Mesenchymal stem cell (in vitro differentiated cells and primary cell): ENCODE measurements around the gene CACNA1C.
"Not testable (repeated sequence)": the region's sequence is repeated elsewhere in the genome, so short reads cannot be mapped to it uniquely, and the experiment has no call there.

Source experiments
- DNase-seq: peaks from one replicate; pipeline ENCODE4 v3.0.0-alpha.2; 2013
- H2AFZ ChIP-seq: one replicate; pipeline ENCODE4 v1.6.1; 2013; ENCODE audit warnings: low read depth, mild to moderate bottlenecking, control low read depth, inconsistent platforms, low read length, moderate library complexity
- H2AK5ac ChIP-seq: 2 replicates; pipeline ENCODE4 v1.6.1; 2013; ENCODE audit warnings: low read length, moderate library complexity, mild to moderate bottlenecking, inconsistent platforms; ENCODE audit not compliant: severe bottlenecking
- H2BK120ac ChIP-seq: one replicate; pipeline ENCODE4 v1.6.1; 2013; ENCODE audit warnings: low read depth, mild to moderate bottlenecking, inconsistent platforms, low read length, moderate library complexity
- H2BK12ac ChIP-seq, 2 experiments: one replicate each; pipeline ENCODE4 v1.6.1; 2013; ENCODE audit warnings: inconsistent platforms in 2 of 2, low read length in 2 of 2, mild to moderate bottlenecking in 2 of 2, moderate library complexity in 2 of 2, control low read depth in 1 of 2
- H2BK15ac ChIP-seq: one replicate; pipeline ENCODE4 v1.6.1; 2013; ENCODE audit warnings: mild to moderate bottlenecking, low read depth, inconsistent platforms; ENCODE audit not compliant: poor library complexity, severe bottlenecking
- H2BK5ac ChIP-seq: 2 replicates; pipeline ENCODE4 v1.6.1; 2013; ENCODE audit warnings: low read depth, mild to moderate bottlenecking, low read length, control low read depth, inconsistent platforms; ENCODE audit not compliant: poor library complexity, severe bottlenecking
- H3K14ac ChIP-seq, 2 experiments: one replicate each; pipeline ENCODE4 v1.6.1; 2013; ENCODE audit warnings: inconsistent platforms in 2 of 2, low read length in 2 of 2, control low read depth in 1 of 2, mild to moderate bottlenecking in 1 of 2, moderate library complexity in 1 of 2
- H3K18ac ChIP-seq, 2 experiments: one replicate each; pipeline ENCODE4 v1.6.1; 2013; ENCODE audit warnings: inconsistent platforms in 2 of 2, low read length in 2 of 2, control low read depth in 1 of 2, low read depth in 1 of 2, mild to moderate bottlenecking in 1 of 2
- H3K23ac ChIP-seq, 2 experiments: one replicate each; pipeline ENCODE4 v1.6.1; 2013; ENCODE audit warnings: inconsistent platforms in 2 of 2, low read length in 2 of 2, mild to moderate bottlenecking in 2 of 2, moderate library complexity in 2 of 2, control low read depth in 1 of 2
- H3K27ac ChIP-seq: 2 replicates; pipeline ENCODE4 v1.5.1; 2013; ENCODE audit warnings: mild to moderate bottlenecking, moderate library complexity, low read length, control low read depth, inconsistent platforms; ENCODE audit not compliant: poor library complexity, severe bottlenecking
- H3K27me3 ChIP-seq, 2 experiments: 2 replicates each; pipeline versions ENCODE4 v1.6.1 to v1.7.0; 2013; ENCODE audit warnings: low read length in 2 of 2, mild to moderate bottlenecking in 2 of 2, moderate library complexity in 2 of 2, control low read depth in 1 of 2, inconsistent platforms in 1 of 2; ENCODE audit not compliant: control insufficient read depth in 1 of 2, insufficient read depth in 1 of 2
- H3K36me3 ChIP-seq, 2 experiments: 2 replicates each; pipeline versions ENCODE4 v1.6.1 to v1.7.0; 2013; ENCODE audit warnings: low read length in 2 of 2, control low read depth in 1 of 2, inconsistent platforms in 1 of 2, low read depth in 1 of 2, mild to moderate bottlenecking in 1 of 2; ENCODE audit not compliant: insufficient read depth in 2 of 2, control insufficient read depth in 1 of 2
- H3K4ac ChIP-seq, 2 experiments: one replicate each; pipeline ENCODE4 v1.6.1; 2013; ENCODE audit warnings: inconsistent platforms in 2 of 2, low read length in 2 of 2, mild to moderate bottlenecking in 2 of 2, moderate library complexity in 2 of 2, control low read depth in 1 of 2, low read depth in 1 of 2
- H3K4me1 ChIP-seq: 2 replicates; pipeline ENCODE4 v1.6.1; 2013; ENCODE audit warnings: low read depth, low read length, control low read depth; ENCODE audit not compliant: control insufficient read depth, insufficient read depth
- H3K4me2 ChIP-seq: 2 replicates; pipeline ENCODE4 v1.6.1; 2013; ENCODE audit warnings: low read length, mild to moderate bottlenecking, inconsistent platforms; ENCODE audit not compliant: poor library complexity, severe bottlenecking
- H3K4me3 ChIP-seq, 2 experiments: 2 replicates each; pipeline versions ENCODE4 v1.5.1 to v1.7.0; 2013; ENCODE audit warnings: low read length in 2 of 2, mild to moderate bottlenecking in 2 of 2, control low read depth in 1 of 2, low read depth in 1 of 2; ENCODE audit not compliant: insufficient read depth in 1 of 2
- H3K79me1 ChIP-seq: replicated peaks from 2 replicates; pipeline ENCODE4 v1.6.1; 2013; ENCODE audit warnings: mild to moderate bottlenecking, control low read depth, low read length, inconsistent platforms; ENCODE audit not compliant: poor library complexity, severe bottlenecking
- H3K9ac ChIP-seq: 2 replicates; pipeline ENCODE4 v1.7.0; 2013; ENCODE audit warnings: mild to moderate bottlenecking, low read length, moderate library complexity
- H3K9me3 ChIP-seq: 2 replicates; pipeline ENCODE4 v1.7.0; 2013; ENCODE audit warnings: mild to moderate bottlenecking, low read length; ENCODE audit not compliant: control insufficient read depth
- H4K8ac ChIP-seq: one replicate; pipeline ENCODE4 v1.6.1; 2013; ENCODE audit warnings: inconsistent platforms, mild to moderate bottlenecking, low read length, moderate library complexity
- H4K91ac ChIP-seq: one replicate; pipeline ENCODE4 v1.6.1; 2013; ENCODE audit warnings: mild to moderate bottlenecking, low read length, inconsistent platforms
- WGBS: methylation state at CpG from one replicate; pipeline ENCODE4 v1.1.7; 2013; ENCODE audit warnings: mixed read lengths; 5-methylcytosine and 5-hydroxymethylcytosine counted together

Gene CACNA1C

DNA sequence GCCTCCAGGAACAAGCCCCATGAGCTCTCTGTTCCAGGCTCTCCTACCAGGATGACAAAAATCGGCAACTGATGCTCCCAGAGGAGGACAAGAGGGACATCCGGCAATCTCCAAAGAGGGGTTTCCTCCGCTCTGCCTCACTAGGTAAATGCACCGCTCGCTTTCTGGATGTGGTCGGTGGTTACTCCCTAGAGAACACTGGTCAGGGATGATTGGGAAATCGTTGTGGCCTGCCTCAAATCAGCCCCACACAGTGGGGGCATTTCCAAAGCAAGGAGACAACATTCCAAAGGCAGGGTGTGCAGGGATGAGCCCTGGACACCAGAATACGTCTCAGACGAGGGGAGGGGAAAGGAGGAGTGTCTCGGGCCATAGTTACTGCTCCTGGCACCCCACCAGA is 689.2 kb downstream of the CACNA1C start:
- H3K18ac ChIP-seq, H3K4me2 ChIP-seq, H3K79me1 ChIP-seq, H4K91ac ChIP-seq, H3K4ac ChIP-seq, H3K4me3 ChIP-seq, H3K4me1 ChIP-seq, H2BK15ac ChIP-seq, H3K36me3 ChIP-seq, DNase-seq, H3K9me3 ChIP-seq, H3K9ac ChIP-seq, H2AK5ac ChIP-seq, H2BK5ac ChIP-seq, H3K14ac ChIP-seq, H2BK120ac ChIP-seq, H4K8ac ChIP-seq, H3K27ac ChIP-seq, H2AFZ ChIP-seq, H2BK12ac ChIP-seq, H3K23ac ChIP-seq: not testable (repeated sequence)
- H3K27me3 ChIP-seq: peaks cover 22 to 50% of the 10 kb centered on the region in 2 experiments
- WGBS: 75% methylated on average over 8 of the region's 10 CpGs

DNA sequence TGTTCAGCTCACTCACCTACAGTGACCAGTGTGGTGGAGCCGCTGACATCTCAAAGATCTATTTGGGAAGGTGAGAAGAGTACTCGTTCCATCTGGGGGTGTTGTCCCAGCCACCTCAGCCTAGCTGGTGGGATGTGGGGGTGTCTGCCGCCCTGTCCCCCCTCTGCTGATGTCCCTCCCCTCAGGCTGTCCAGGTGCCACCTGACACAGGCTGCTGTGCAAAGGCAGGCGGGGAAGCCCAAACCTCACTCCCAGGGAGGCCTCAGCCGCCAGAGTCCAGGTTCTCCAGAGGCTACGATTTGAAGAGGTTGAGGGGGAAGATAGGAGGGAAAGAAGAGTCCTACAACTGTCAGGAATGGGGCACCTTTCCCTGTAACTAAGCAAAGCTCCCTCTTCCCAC is 690.7 kb downstream of the CACNA1C start:
- no peak for DNase-seq
- H3K4me1 ChIP-seq: no peaks in the 10 kb centered on the region
- no peaks in the 10 kb centered on the region for H3K79me1 ChIP-seq
- H4K91ac ChIP-seq: no peak overlapping the region
- H2BK15ac ChIP-seq: no peak overlapping the region
- H3K9me3 ChIP-seq: no peaks in the 10 kb centered on the region
- H2AK5ac ChIP-seq: no peak overlapping the region
- H3K4ac ChIP-seq: no peak overlapping the region
- peaks cover 11 to 36% of the 10 kb centered on the region in 2 experiments for H3K27me3 ChIP-seq
- no peak overlapping the region for H2AFZ ChIP-seq
- no peak overlapping the region for H3K4me3 ChIP-seq
- no peak overlapping the region for H3K14ac ChIP-seq
- H3K4me2 ChIP-seq: no peak overlapping the region
- no peak overlapping the region for H3K27ac ChIP-seq
- H3K36me3 ChIP-seq: no peaks in the 10 kb centered on the region
- H2BK120ac ChIP-seq: no peak overlapping the region
- peak overlapping the region in 1 of 2 experiments; percentile 18 for H3K23ac ChIP-seq
- no peak overlapping the region for H4K8ac ChIP-seq
- H3K18ac ChIP-seq: no peak overlapping the region
- WGBS: 90% methylated on average over 4 of the region's 6 CpGs
- no peak overlapping the region for H2BK5ac ChIP-seq
- no peak overlapping the region for H3K9ac ChIP-seq
- H2BK12ac ChIP-seq: no peak overlapping the region

DNA sequence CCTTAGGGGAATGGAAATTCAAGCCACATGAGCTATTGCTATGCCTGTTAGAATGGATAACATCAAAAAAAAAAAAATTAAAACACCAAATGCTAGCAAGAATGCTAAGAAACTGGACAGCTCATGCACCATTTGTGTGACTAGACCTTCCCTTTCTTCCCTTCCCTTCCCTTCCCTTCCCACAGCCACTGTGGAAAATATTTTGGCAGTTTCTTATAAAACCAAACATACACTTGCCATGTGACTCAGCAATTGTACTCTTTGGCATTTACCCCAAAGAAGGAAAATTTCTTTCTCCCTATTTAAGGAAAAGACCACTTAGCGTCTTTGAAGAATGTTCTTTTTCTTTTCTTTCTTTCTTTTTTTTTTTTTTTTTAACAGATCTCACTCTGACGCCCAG is 692.9 kb downstream of the CACNA1C start:
- no peak overlapping the region for H3K14ac ChIP-seq
- no peak overlapping the region for H2BK12ac ChIP-seq
- H3K9ac ChIP-seq: no peak overlapping the region
- H2BK120ac ChIP-seq: no peak overlapping the region
- H2AFZ ChIP-seq: no peak overlapping the region
- H3K9me3 ChIP-seq: no peaks in the 10 kb centered on the region
- peaks cover 11 to 34% of the 10 kb centered on the region in 2 experiments for H3K27me3 ChIP-seq
- H3K23ac ChIP-seq: no peak overlapping the region
- H4K8ac ChIP-seq: no peak overlapping the region
- no peak overlapping the region for H4K91ac ChIP-seq
- no peaks in the 10 kb centered on the region for H3K36me3 ChIP-seq
- H3K18ac ChIP-seq: no peak overlapping the region
- H2BK5ac ChIP-seq: no peak overlapping the region
- H2AK5ac ChIP-seq: no peak overlapping the region
- 52% methylated on average over 2 of the region's 2 CpGs for whole genome bisulfite sequencing
- H3K4ac ChIP-seq: no peak overlapping the region
- no peak overlapping the region for H3K4me2 ChIP-seq
- no peaks in the 10 kb centered on the region for H3K79me1 ChIP-seq
- H3K4me1 ChIP-seq: no peaks in the 10 kb centered on the region
- no peak overlapping the region for H3K27ac ChIP-seq
- no peak overlapping the region for H2BK15ac ChIP-seq
- no peak overlapping the region for H3K4me3 ChIP-seq
- no peak for DNase-seq
